Measurements from ENCODE around the gene NUDT21.

GRCh38 chr16:56423584-56424403, 27.3 kb downstream of the NUDT21 start:
- TF ChIP-seq CTCF (IDR thresholded peaks at IDR 0.05; ENCODE audit: low read depth, low read length, poor library complexity, severe bottlenecking) (no peak), EZH2phosphoT487 (IDR thresholded peaks at IDR 0.05; ENCODE audit: borderline replicate concordance, low read length) (no peak)

Measured in DOHH2 (cell line).